ENCODE measurements around the gene HTT.

The HTT gene

DNA sequence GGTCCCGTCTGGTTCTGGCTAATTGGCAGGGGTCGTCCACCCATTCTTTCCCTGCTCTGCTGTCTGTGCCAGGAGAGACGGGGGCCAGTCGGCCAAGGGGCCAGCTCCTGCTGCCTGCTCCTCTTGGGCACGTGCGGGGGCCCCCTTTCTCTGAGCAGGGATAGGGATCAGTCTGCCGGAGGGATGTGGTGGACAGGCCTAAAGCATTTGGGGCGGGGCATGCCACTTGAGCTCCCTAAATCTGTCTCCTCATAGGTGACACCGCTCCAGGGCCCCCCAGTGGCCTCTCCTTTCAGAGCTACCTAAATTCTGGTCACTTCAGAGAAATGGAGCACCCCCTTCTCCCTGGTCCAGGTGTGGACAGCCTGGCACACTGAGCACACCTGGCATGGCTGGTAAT is 170.3 kb downstream of the HTT start:
- TF ChIP-seq, protein P1, sequence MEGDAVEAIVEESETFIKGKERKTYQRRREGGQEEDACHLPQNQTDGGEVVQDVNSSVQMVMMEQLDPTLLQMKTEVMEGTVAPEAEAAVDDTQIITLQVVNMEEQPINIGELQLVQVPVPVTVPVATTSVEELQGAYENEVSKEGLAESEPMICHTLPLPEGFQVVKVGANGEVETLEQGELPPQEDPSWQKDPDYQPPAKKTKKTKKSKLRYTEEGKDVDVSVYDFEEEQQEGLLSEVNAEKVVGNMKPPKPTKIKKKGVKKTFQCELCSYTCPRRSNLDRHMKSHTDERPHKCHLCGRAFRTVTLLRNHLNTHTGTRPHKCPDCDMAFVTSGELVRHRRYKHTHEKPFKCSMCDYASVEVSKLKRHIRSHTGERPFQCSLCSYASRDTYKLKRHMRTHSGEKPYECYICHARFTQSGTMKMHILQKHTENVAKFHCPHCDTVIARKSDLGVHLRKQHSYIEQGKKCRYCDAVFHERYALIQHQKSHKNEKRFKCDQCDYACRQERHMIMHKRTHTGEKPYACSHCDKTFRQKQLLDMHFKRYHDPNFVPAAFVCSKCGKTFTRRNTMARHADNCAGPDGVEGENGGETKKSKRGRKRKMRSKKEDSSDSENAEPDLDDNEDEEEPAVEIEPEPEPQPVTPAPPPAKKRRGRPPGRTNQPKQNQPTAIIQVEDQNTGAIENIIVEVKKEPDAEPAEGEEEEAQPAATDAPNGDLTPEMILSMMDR (IDR thresholded peaks at IDR 0.05; ENCODE audit: low read depth, low read length): no peak
- no peak for DNase-seq
- no peaks in the 10 kb centered on the region for H3K27me3 ChIP-seq
- H3K4me3 ChIP-seq (ENCODE audit: low read depth, low read length): no peak overlapping the region
- peaks cover 7% of the 10 kb centered on the region for H3K4me1 ChIP-seq
- no peaks in the 10 kb centered on the region for H3K9me3 ChIP-seq
- H3K36me3 ChIP-seq: 0 out of 2 replicates have a peak, but pooled peaks cover 3% of the 10 kb centered on the region

DNA sequence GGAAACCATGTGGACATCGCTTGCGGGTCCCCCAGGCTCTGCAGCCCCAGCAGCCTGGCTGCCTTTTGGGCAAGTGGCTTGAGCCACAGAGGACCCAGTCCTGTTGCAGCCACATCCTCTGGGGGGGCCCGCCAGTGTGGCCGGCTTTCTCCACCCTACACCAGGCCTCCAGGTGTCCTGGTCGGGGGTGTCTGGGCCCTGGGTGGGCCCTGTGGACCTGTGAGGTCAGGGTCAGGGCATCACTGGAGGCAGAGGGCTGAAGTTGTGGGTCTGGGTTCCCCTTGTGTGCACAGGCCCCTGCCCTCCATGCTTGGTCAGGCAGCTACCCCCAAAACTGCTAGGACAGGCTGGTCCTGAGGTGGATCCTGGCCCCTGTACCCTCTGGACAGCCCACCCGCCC is 171.2 kb downstream of the HTT start:
- DNase-seq: no peak
- Histone ChIP-seq H3K36me3 (no peaks in the 10 kb centered on the region), H3K27me3 (no peaks in the 10 kb centered on the region), H3K4me1 (no peaks in the 10 kb centered on the region), H3K4me3 (ENCODE audit: low read depth, low read length) (no peak overlapping the region), H3K9me3 (no peaks in the 10 kb centered on the region)
- TF ChIP-seq, protein P1 (IDR thresholded peaks at IDR 0.05; ENCODE audit: low read depth, low read length): no peak

DNA sequence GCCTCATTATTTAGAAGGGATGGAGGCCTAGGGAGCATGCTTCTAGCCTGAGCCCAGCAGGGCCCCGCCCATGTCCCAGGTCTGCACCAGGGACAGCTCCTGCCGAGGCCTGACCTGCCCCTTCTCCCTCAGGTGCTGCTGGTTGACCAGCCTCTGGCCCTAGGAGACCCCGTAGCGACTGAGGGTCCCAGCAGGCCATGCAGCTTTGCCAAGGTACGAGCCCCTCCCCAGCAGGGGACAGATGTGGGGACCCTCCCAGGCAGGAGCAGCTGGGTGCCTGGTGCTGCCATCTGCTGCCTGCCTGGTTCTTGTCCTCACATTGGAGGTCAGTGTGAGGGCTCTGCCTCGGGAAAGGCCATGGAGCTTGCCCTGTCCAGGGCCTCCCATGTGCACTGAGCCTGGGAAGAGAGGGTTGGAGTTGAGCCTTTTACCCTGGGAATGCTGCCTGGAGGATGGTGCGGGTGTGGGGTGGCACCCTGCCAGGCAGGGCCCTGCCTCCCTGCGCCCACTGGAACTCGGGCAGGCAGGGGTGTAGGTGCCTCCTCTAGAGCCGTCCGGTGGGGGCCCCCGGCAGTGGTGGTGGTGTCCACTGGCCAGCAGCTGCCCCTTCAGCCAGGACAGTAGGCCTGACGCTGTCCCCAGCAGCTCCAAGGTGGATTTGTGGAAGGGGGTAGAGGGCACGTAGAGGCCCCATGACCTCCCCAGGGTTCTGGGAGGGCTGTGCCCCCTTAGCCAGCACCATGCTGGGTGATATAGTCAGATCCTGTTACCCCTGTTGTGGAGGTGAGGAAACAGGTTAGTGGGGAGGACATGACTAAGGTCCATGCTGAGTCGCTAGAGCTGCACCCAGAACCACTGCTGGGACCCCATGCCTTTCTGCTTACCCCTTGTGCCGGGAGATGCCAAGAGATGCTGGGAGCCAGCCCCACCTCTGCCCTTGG is 172.2 kb downstream of the HTT start:
- H3K36me3 ChIP-seq: no peaks in the 10 kb centered on the region
- no peak overlapping the region for H3K4me3 ChIP-seq (ENCODE audit: low read depth, low read length)
- H3K9me3 ChIP-seq: no peaks in the 10 kb centered on the region; the same call in 1 of the 2 replicates
- no peak for DNase-seq
- H3K4me1 ChIP-seq: no peaks in the 10 kb centered on the region
- no peaks in the 10 kb centered on the region for H3K27me3 ChIP-seq
- TF ChIP-seq, protein P1 (IDR thresholded peaks at IDR 0.05; ENCODE audit: low read depth, low read length): no peak

DNA sequence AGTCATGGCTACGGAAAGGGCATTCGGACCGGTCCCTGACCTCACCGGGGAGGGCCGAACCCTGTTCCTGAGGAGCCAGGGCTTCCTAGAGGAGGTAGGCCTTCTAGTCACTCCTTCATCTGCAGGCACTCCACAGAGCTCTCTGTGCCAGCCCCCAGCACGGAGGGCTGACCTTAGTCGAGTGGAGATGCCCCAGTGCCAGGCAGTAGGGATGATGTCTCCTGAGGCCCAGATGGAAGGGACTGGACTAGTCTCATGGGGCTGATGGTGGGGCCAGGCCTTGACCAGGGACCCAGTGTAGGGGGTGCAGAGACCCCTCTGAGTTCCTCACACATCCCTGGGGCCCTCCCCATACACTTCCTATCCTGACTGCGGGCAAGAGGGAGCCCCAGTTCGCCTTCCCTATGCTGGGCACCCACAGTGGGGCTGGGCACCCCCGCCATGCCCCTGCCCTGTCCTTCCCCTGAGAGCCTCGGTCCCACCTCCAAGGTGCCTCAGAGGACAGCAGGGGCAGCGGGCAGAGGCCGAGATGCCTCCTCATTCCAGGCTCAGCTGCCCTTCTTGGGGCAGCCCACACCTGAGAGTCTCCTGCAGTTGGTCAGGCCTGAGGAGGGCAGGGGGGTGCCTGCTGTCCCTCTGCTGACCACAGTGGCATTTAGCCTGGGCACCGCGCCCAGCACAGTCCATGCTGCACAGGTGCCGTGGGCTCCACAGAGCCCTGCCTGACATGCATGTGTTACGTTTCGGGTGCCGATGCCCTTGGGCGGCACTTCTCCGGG is 173.1 kb downstream of the HTT start:
- H3K9me3 ChIP-seq: no peaks in the 10 kb centered on the region; the same call in 1 of the 2 replicates
- no peaks in the 10 kb centered on the region for H3K27me3 ChIP-seq
- no peak for DNase-seq
- H3K36me3 ChIP-seq: no peaks in the 10 kb centered on the region
- TF ChIP-seq, protein P1 (IDR thresholded peaks at IDR 0.05; ENCODE audit: low read depth, low read length): no peak
- no peak overlapping the region for H3K4me3 ChIP-seq (ENCODE audit: low read depth, low read length)
- no peaks in the 10 kb centered on the region for H3K4me1 ChIP-seq

DNA sequence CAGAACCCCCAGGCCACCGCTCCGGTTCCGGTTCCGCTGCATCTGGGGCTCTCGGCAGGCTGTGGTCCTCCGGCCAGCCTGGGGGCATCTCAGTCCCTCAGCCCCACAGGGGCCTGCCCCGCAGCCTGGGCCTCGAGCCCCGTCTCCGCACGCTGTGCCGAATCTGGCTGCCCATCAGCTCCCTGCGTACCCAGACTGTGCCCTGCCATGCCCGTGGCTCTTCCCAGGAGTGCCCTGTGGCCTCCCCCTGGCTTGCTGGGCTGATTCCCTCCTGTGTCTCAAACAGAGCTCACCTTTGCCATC is 173.6 kb downstream of the HTT start:
- Histone ChIP-seq H3K27me3 (no peaks in the 10 kb centered on the region), H3K4me3 (ENCODE audit: low read depth, low read length) (no peak overlapping the region), H3K4me1 (no peaks in the 10 kb centered on the region), H3K9me3 (no peaks in the 10 kb centered on the region; the same call in 1 of the 2 replicates), H3K36me3 (no peaks in the 10 kb centered on the region)
- DNase-seq: no peak
- TF ChIP-seq, protein P1 (IDR thresholded peaks at IDR 0.05; ENCODE audit: low read depth, low read length): no peak
